Endometrial microvascular endothelial cells (primary cell): ENCODE results near the gene KIZ. TPM values are rescaled to one million over a fixed set of nuclear protein-coding genes. Genes with fewer than 3 reads are reported as not detected.

ENCODE experiments used
- in situ Hi-C: cut with HindIII; loops from 2 replicates; pipeline ENCODE4 v1.10.0; 2017; ENCODE audit warnings: low sequenced_read_pairs, low pct_unique_long_range_greater_than_20kb; ENCODE audit errors: inconsistent ontology term
- total RNA-seq: library from RNA; depleted of rRNA; stranded (reverse); fragments of >200 nt; gene quantifications from one replicate; pipeline ENCODE4 v1.2.3, GENCODE V29; 2015; ENCODE audit errors: inconsistent ontology term

The KIZ gene
- total RNA-seq, 1 donor from 2014 or later: 28.0 TPM

DNA sequence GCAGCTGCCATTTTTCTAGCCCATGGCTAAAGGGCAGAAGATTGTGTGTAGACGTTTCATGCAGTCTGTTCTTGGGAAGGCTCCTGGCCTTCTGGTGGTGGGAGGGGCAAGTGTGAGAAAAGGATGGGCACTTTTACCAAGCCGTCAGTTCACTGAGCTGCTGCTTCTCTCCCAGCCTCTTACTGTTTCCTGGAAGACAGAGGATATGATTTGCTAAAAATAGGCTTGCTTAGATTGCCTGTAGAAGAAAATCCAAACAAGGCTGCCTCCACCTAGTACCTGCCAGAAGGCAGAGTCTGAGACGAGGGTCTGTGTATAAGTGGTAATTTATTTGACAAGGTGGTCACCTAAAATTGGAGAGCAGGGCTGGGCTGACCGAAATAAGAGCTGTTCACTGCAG, 7.5 kb downstream of the KIZ start:
- in situ Hi-C loops: no loop called here

DNA sequence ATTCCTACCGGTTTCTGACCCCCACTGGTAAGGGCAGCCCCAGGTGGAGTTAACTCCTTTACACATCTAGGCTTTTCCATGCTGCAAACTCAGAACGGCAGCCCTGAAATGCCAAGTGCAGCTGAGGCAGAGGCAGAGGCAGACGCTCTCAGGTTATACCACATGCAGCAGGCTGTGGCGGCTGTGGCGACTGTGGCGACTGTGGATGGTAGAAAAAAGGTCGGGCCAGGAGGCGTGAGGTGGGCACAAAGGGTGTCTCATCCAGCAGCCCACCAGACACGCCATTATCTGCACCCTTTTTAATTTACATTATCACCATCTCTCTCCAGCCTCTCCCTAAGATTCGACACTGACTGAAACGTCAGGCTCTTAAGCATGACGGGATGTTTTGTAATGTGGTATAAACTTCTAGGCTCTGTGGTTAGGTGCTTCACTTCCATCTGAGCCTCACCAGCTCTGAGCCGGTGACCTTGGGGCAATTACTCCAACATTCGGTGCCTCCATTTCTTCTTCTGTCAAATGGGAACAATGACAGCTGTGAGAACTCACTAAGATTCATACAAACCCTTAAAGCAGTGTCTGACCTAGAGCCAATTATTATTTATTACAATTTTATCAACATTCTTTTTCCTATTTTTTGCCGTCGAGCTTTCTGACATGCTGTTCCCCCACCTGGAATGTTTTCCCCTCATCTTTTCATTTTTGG, 8.2 kb downstream of the KIZ start:
- in situ Hi-C loops: no loop called here

DNA sequence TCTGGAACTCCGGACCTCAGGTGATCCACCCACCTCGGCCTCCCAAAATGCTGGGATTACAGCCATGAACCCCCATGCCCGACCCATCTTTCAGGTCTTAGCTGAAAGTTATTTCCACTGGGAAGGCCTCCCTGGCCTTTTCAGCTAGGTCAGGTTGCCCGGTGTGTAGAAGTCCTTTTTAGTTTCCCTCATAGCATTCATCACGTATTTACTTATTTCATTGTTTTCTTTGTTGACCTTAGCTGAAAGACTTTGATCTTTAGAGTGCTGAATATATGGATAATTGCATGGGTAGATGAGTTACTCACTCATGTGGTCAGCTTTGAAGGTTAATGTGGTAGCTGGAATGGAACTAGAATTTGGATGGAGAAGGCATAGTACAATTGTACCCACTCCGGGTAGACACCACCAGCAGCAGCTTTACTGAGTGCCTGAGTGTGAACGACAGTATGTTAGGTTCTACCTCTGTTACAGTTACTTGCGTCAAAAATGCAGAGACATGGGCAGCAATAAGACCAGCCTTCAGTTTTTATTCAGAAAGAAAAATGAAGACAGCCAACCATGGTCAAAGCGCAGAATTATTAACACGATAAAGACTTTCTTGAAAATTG, 9.1 kb downstream of the KIZ start:
- in situ Hi-C loops: no loop called here

DNA sequence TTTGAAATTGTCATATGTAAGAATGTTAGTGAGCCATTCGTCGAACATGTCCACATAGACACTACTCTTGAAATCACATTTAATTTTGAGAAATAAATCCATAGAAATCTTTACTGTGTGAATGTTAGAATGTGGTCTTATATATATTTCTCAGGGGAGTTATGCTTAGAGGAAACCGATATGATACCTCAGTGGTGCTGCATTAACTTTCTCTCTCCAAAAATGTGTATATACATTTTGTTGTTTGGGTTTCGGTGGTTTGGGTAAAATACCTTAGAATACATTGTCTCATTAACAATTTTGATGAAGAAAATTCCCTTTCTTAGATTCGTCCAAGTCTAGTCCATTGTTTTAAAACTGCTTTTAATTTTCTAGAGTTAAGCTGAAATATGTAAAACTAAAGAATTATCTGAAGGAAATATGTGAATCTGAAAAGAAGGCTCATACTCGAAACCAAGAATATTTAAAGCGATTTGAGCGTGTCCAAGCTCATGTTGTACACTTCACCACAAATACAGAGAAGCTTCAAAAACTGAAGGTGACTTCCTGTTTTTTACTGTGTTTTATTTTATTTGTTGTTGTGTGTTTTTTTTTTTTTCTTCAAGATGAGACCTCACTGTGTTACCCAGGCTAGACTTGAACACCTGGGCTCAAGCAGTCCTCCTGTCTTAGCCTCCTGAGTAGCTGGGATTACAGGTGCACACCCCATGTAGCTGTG, 10.3 kb downstream of the KIZ start:
- in situ Hi-C loops: no loop called here

DNA sequence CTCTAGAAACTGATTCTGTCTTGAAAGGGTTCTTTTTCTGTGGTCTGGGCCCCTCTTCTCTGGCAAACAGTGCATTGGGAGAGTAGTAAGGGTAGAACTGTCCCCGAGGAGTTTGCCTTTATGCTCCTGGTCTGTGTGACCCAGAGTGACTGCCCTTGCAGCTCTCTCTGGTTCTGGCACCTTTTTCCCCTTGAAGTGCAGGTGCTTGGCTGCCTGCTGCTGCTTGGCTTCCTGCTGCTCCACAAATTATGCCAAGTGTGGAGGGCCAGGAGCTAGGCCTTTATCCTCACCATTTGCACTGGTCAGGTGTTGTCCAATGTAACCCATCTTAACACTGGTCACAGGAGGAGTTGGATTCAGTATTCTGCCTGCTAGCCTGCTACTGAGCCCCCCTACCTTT, 11.2 kb downstream of the KIZ start:
- in situ Hi-C loops: no loop called here

DNA sequence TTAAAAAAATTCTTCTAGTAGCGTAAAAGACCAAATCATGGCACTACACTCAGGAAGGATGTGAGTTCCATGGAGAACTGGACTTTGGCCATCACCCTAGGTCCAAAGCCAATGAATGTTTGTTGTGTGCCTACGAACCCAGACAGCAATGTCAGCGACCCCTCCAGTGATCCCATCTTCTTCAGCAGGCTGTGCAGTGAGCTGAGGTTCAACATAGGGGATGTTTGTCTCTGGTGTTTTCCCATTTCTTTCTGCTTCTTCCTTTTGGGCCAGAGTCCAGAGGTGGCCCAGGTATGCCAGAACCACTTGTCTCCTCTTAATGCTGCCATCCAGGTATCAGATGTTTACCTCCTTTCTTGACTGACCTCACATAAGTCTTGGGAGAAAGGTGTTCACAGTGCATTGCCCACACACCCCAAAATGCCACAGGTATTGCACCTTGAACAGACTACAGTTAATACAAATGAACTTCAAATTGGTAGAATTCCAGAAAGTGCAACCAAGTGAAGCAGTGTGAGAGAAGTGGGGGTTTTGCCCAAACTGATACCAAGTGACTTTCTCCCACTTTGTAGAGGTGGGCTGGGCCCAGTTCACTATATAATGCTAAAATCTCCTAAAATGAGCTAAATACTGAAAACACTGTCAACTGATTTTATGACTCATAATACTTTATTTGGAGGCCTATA, 14.1 kb downstream of the KIZ start:
- in situ Hi-C loops: no loop called here

DNA sequence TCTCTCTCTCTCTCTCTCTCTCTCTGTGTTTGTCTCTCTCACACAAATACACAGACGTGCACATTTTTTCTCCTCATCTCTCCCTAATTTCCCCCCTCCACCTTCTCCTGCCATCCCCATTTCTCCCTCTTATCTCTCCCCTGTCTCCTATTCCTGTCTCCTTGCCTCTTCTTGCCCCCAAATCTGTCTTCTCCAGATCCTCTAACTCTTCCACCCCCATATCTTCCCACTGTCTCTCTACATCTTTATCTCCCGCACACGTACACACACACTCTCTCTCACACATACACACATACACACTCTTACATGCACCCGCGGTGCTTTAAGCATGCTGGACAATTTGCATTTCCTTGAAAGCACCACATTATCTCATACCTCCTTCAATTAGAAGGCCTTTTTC, 15.9 kb downstream of the KIZ start:
- in situ Hi-C loops: no loop called here

DNA sequence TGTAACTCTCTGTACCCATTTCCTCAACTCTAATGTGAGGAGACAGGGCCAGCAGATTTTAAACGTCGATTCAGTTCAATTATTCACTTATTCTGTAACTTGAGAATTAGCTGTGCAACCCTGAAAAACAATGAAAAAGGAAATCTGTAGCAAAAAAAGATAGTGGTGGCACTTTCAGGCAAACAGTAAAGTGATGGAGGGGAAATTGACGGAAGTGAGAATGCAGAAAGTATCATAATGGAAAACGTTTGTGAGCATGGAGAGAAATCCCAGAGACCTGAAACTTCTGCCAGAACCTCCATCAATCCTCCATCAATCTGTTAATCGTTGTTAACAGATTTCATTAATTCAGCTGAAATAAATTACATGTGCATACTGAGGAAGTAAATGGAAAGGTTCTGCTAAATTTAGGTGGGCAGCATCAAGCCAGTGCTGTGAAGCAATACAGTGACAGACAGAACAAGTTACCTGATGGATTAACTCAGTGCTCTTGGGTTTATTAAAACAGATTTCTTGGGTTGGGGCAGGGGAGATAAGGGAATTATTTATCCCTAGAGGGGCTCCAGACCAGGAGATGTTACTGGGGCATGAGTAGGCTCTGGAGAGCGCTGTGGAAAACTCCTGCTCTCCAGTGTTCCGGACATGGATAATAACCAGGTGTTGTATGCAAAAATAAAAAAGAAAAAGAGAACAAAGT, 17.5 kb downstream of the KIZ start:
- in situ Hi-C loops: no loop called here

DNA sequence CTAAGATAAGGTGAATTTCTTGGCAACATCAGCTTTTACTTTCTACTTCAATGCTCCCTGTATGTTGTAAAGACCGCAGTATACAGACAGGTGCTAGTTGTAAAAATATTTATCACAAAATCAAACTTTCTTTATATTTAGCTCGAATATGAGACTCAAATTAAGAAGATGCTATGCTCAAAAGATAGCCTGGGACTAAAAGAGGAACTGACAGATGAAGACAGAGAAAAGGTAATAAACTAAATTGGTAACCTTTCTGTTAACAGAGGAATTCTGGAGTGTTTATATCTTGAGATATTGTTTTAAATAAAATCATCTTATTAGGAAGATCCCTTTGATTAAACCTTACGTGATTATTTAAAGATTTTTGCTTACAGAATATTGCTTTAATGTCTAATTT, 19.5 kb downstream of the KIZ start:
- in situ Hi-C loops: no loop called here

DNA sequence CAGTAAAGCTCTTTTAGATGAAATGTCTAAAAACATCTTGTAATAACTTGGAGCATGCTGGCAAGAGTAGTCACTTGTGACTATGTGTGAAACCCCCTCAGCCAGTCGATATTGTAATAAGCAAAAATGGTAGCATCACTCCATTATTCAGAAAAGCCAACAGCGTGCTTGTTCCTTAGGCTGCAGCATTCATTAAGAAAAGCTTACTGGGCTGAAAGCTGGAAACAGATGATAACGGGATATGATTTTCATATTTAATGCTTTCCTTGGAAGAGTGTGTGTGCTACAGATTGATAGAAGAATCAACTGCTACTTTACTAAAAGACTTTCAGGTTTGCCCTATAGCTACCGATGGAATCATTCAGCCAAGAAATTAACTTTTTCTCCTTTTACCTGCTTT, 20.3 kb downstream of the KIZ start:
- in situ Hi-C loops: no loop called here

DNA sequence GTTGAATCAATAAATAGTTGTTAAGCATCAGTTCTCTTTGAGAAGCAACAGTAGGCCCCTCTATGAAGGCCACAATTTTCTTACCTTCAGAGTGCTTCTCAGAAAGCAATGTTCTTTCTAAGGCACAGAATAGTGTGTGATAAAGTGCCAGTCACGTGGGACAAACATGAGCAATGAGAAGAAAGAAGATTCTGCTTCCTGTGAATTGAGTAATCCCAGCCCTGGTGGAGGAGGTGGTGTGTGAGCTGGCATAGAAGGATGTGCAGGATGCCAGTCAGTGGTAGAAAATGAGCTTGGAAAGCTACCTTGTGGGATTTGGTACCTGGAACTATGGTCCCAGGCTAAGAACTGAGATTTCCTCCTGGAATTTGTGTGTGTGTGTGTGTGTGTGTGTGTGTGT, 21.7 kb downstream of the KIZ start:
- in situ Hi-C loops: no loop called here

DNA sequence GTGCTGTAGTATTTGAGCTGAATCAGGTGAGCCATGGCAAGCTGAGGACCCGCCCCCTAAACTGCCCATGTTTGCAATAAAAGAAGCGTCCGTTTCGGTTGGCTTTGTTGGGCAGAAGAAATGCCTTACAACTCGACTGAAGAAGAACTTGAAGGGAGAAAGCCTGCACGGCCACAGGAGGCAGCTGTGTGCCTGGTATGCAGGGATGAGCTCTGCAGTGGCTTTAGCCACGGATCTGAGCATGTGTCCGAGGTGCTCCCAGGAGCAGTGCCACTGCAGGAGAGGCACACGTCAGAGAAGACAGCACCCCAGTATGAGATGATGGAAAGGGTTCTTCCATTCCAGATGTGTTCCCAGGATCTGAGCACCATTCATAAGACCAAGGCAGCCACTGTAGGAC, 23.5 kb downstream of the KIZ start:
- in situ Hi-C loops: no loop called here

DNA sequence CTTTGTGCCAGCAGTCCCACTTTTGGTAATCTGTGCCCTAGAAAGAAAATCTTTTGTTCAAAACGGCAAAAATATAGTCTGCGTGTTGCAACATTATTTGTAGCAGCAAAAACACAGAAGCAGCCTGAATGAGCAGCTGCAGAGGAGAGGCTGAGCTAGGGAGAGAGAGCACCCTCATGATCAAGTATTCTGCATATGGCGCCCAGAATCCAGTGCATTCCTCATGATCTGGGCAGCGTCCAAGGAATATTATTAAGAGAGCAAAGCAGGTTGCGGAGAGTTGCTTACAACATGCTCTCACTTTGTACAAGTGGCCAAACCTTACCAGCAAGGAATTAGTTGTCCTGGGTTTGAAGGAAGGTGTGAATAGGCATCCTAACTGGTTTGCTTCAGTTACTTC, 25.9 kb downstream of the KIZ start:
- in situ Hi-C loops: no loop called here

DNA sequence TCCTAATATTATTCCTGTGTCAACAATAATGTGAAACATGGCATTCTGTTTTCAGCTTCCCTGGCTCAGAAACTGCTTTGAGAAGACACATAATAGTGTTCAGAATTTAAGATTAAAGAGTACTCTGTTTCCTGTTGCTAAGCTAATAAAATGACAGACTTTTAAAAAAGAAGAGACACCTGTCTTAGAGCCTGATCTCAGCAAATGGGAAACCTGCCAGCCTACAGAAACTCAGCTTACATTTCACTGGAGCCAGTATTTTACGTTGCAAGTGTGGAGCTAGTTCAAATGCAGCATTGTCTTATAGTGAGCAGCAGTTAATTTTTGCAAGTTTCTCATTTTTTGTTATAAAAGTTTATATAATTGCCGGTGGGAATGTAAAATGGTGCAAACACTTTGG, 28.8 kb downstream of the KIZ start:
- in situ Hi-C loops: no loop called here

DNA sequence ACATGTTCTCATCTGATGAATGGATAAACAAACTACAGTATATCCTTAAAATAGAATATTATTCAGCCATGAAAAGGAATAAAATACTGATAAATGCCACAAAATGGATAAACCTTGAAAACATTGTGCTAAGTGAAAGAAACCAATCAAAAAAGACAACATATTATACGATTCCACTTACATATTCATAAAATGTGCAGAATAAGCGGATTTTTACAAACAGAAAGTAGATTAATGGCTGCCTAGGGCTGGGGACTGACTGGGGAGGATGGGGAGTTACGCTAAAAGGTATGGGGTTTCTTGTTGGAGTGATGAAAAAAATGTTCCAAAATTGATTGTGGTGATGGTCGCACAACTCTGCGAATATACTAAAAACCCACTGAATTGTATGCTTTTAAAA, 29.4 kb downstream of the KIZ start:
- in situ Hi-C loops: no loop called here

DNA sequence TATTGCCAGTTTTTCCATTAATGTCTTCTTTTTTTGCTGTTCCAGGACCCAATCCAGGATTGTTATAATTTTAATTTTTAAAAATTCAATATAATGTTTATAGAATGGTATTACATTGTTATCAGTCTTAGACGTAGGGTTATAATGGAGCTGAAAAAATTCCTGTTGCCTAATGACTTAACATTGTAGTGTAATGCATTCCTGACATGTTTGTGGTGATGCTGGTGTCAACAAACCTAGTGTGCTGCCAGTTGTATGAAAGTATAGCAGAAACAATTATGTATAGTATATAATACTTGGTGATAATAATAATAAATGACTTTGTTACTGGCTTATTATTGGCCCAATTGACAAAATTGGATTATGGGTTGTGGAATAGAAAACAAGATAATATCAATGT, 30.4 kb downstream of the KIZ start:
- in situ Hi-C loops: no loop called here

DNA sequence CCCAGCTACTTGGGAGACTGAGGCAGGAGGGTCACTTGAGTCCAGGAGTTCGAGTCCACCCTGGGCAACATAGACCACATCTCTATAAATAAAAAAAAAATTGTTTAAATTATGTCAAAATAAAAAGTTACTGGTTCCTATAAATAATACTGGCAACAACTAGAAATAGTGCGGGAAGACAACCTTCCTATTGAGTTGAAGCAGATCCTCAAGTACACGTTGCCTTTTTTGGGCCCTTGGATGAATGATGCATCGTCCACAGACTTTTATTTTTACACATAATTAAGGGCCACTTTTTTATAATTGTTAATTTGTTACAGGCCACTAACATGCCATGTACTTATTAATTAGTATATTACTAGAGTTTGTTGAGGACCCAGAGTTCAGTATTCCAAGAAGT, 31.1 kb downstream of the KIZ start:
- in situ Hi-C loops: no loop called here

DNA sequence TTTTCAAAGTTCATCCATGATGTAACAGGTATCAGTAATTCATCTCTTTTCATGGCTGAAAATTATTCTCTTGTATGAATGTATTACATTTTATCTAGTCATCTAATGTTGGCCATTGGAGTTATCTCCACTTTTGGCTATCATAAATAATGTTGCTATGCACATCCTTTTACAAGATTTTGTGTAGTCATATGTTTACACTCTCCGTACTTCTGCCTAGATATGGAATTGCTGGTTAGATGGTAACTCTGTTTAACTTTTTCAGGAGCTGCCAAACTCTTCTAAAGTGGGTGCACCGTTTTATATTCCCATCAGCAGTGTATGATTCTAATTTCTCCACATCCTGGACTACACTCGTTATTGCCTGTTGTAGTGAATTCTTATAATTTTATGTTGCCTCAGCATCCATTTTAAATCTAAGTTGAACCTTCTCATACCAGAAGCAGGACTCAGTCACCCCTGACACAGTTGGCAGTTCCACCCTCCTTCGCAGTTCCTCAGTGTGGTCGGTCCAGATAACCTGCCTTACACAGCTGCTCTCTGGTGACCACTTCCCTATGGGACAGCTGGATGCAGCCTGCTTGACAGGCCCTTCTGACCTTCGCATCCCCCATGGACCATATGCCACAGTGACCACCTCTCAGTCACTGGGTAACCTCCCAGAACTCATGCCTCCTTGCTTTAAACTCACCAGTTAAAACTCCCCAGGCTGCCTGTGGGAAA, 33.9 kb downstream of the KIZ start:
- in situ Hi-C loops: no loop called here

DNA sequence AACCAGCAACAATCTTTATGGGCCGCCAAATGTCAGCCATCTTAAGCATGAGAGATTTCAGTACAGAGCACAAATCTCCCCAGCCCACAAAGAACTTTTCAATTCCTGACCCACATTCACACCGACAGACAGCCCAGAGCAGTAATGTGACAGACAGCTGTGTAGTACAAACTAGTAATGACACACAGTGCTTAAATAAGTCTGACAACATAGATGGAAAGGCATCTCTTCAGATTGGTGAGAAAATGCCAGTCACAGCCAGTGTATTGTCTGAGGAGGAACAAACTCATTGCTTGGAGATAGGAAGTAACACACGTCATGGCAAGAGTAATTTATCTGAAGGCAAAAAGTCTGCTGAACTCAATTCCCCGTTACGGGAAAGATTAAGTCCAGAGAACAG, 36.0 kb downstream of the KIZ start:
- in situ Hi-C loops: no loop called here
